Measurements from ENCODE around the gene ZBTB25.

Gene ZBTB25

DNA sequence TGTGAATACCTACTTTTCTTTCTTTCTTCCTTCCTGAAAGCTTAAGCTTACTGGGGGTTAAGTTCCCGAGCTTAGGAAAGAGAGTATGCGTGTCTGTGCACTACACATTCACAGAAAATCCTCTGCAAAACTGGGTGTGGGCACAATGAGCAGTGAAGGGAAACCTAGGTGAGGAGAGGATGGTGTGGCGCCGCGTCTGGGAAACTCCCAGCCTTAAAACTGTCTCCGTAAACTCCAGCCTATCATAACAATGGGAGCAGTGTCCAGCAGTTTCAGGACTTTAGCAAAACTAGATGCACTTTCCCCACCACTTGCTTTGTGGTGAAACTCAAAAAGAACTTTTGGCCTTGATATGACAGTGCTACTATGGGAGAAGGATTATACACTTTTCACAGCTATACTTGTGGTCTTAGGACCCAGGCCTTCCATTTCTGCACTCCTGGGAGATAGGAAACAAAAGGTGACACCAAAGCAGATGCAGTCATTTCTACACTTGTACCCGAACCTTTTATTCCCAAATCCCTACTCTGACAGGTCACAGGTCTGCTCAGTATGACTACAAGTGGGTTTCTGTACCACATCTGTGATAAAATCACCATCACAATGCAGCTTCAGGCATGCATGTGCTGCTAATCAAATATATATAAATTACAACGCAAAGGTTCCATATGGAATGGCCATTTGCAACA lies 27.9 kb downstream of the ZBTB25 start:
- no peaks in the 10 kb centered on the region for H3K27me3 ChIP-seq (ENCODE audit: control insufficient read depth in 1 of 2, insufficient read depth in 2 of 2, low read length in 2 of 2)
- peaks cover 3 to 5% of the 10 kb centered on the region in 2 donors for H3K36me3 ChIP-seq (ENCODE audit: control insufficient read depth in 2 of 2, insufficient read depth in 2 of 2, low read length in 2 of 2)
- H3K9me3 ChIP-seq (ENCODE audit: control insufficient read depth in 2 of 2, low read length in 2 of 2): no peaks in the 10 kb centered on the region
- no peak overlapping the region for H3K27ac ChIP-seq (ENCODE audit: low read length)
- H3K4me3 ChIP-seq (ENCODE audit: low read length in 2 of 2): no peak overlapping the region
- no peaks in the 10 kb centered on the region for H3K4me1 ChIP-seq (ENCODE audit: control insufficient read depth, insufficient read depth, low read length)
- no peak overlapping the region for H3K9ac ChIP-seq (ENCODE audit: low read length in 2 of 2)

DNA sequence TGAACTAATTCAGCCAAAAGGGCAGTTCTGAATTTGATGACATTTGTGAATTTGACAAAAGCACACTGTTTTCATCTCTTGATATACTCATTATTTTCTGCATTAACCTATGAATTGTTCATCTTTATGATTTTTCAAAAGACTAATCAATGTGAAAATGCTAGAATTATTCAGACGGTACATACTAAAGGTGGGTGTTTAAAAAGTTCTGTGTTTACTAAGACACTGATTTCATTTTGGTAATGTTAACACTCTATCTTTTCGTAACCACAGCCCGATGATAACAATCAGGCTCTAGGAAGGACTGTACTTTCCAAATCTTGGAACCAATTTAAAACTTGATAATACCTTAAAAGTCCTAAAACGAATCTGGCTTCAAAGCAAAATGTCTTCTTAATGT lies 28.9 kb downstream of the ZBTB25 start:
- Histone ChIP-seq H3K27ac (ENCODE audit: low read length) (no peak overlapping the region), H3K36me3 (ENCODE audit: control insufficient read depth in 2 of 2, insufficient read depth in 2 of 2, low read length in 2 of 2) (peaks cover 2 to 3% of the 10 kb centered on the region in 2 donors), H3K4me1 (ENCODE audit: control insufficient read depth, insufficient read depth, low read length) (no peaks in the 10 kb centered on the region), H3K4me3 (ENCODE audit: low read length in 2 of 2) (no peak overlapping the region), H3K9me3 (ENCODE audit: control insufficient read depth in 2 of 2, low read length in 2 of 2) (no peaks in the 10 kb centered on the region), H3K9ac (ENCODE audit: low read length in 2 of 2) (no peak overlapping the region), H3K27me3 (ENCODE audit: control insufficient read depth in 1 of 2, insufficient read depth in 2 of 2, low read length in 2 of 2) (no peaks in the 10 kb centered on the region)

DNA sequence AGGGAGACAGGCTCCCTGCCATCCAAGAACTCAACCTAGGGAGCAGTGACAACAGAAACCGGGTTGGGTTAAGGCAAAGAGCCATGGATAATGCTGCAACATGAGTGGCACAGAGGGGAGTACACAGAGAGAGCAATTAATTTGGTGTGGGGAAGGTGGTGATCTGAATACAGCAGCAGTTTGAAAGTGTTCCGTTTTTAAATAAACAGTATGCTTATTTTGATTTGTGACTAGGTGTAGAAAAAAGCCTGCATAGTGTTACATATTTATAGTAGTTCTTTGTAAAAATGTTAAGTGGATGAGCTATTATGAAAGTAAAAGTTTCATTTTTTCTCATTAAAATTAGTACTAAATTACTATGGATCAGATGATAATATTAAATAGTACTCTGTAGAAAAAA lies 29.6 kb downstream of the ZBTB25 start:
- H3K9me3 ChIP-seq (ENCODE audit: control insufficient read depth in 2 of 2, low read length in 2 of 2): no peaks in the 10 kb centered on the region
- no peaks in the 10 kb centered on the region for H3K27me3 ChIP-seq (ENCODE audit: control insufficient read depth in 1 of 2, insufficient read depth in 2 of 2, low read length in 2 of 2)
- H3K36me3 ChIP-seq (ENCODE audit: control insufficient read depth in 2 of 2, insufficient read depth in 2 of 2, low read length in 2 of 2): no peaks in the 10 kb centered on the region
- H3K4me1 ChIP-seq (ENCODE audit: control insufficient read depth, insufficient read depth, low read length): no peaks in the 10 kb centered on the region
- H3K27ac ChIP-seq (ENCODE audit: low read length): no peak overlapping the region
- H3K4me3 ChIP-seq (ENCODE audit: low read length in 2 of 2): no peak overlapping the region
- no peak overlapping the region for H3K9ac ChIP-seq (ENCODE audit: low read length in 2 of 2)

DNA sequence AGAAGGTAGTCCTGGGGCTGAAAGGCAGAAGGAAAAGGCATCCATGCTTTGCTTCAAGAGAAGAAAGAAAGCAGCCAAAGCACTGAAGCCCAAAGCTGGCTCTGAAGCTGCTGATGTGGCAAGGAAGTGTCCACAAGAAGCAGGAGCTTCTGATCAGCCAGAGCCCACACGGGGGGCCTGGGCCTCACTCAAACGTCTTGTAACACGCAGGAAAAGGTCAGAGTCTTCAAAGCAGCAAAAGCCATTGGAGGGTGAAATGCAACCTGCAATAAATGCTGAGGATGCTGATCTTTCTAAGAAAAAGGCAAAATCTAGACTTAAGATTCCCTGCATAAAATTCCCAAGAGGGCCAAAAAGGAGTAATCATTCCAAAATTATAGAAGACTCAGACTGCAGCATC lies 35.2 kb downstream of the ZBTB25 start:
- Histone ChIP-seq H3K4me1 (ENCODE audit: control insufficient read depth, insufficient read depth, low read length) (peaks cover 7% of the 10 kb centered on the region), H3K9me3 (ENCODE audit: control insufficient read depth in 2 of 2, low read length in 2 of 2) (no peaks in the 10 kb centered on the region), H3K9ac (ENCODE audit: low read length in 2 of 2) (no peak overlapping the region), H3K4me3 (ENCODE audit: low read length in 2 of 2) (no peak overlapping the region), H3K27ac (ENCODE audit: low read length) (no peak overlapping the region), H3K27me3 (ENCODE audit: control insufficient read depth in 1 of 2, insufficient read depth in 2 of 2, low read length in 2 of 2) (no peaks in the 10 kb centered on the region), H3K36me3 (ENCODE audit: control insufficient read depth in 2 of 2, insufficient read depth in 2 of 2, low read length in 2 of 2) (no peaks in the 10 kb centered on the region)

DNA sequence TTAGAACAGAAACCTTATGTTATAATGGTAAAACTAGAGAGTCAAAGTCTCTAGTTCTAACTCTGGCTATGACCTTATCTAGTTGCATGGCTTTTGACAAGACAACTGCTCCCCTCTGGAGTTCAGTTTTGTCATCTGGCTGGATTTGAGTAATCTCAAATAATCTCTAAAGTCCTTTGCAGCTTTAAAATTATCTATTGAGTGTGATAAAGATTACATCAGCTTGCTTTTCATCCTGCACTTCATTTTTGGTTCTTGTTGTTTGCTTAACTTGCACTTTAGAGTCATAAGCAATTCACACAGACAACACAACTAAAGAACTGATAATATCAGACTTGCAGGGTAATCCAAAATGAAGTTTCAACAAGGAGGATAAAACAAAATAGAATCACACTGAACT lies 36.1 kb downstream of the ZBTB25 start:
- H3K9me3 ChIP-seq (ENCODE audit: control insufficient read depth in 2 of 2, low read length in 2 of 2): no peaks in the 10 kb centered on the region
- no peak overlapping the region for H3K27ac ChIP-seq (ENCODE audit: low read length)

DNA sequence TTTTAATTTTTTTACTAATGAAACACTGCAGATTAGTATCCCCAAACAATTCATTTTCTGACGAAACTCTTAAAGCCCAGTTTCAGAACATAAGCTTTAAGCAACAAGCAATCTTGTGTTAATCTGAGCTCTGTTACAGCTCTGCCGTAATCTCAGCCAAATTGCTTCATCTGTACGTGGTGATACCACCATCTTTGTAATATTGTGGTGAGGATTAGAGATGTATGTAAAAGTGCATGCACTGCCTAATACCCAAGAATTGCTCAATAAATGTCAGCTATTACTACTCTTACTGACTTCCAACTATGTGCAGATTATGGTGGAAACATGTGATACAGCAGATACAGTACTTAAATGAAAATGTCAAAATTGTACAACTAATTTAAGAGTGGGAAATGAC lies 36.5 kb downstream of the ZBTB25 start:
- H3K9me3 ChIP-seq (ENCODE audit: control insufficient read depth in 2 of 2, low read length in 2 of 2): no peaks in the 10 kb centered on the region
- no peak overlapping the region for H3K4me3 ChIP-seq (ENCODE audit: low read length in 2 of 2)
- H3K4me1 ChIP-seq (ENCODE audit: control insufficient read depth, insufficient read depth, low read length): peaks cover 7% of the 10 kb centered on the region
- no peak overlapping the region for H3K27ac ChIP-seq (ENCODE audit: low read length)
- no peak overlapping the region for H3K9ac ChIP-seq (ENCODE audit: low read length in 2 of 2)
- H3K36me3 ChIP-seq (ENCODE audit: control insufficient read depth in 2 of 2, insufficient read depth in 2 of 2, low read length in 2 of 2): no peaks in the 10 kb centered on the region
- no peaks in the 10 kb centered on the region for H3K27me3 ChIP-seq (ENCODE audit: control insufficient read depth in 1 of 2, insufficient read depth in 2 of 2, low read length in 2 of 2)

More for the DNA sequence above, 36.1 kb downstream of the ZBTB25 start:
- no peaks in the 10 kb centered on the region for H3K27me3 ChIP-seq (ENCODE audit: control insufficient read depth in 1 of 2, insufficient read depth in 2 of 2, low read length in 2 of 2)
- H3K4me3 ChIP-seq (ENCODE audit: low read length in 2 of 2): no peak overlapping the region
- peaks cover 7% of the 10 kb centered on the region for H3K4me1 ChIP-seq (ENCODE audit: control insufficient read depth, insufficient read depth, low read length)
- H3K36me3 ChIP-seq (ENCODE audit: control insufficient read depth in 2 of 2, insufficient read depth in 2 of 2, low read length in 2 of 2): no peaks in the 10 kb centered on the region
- no peak overlapping the region for H3K9ac ChIP-seq (ENCODE audit: low read length in 2 of 2)

DNA sequence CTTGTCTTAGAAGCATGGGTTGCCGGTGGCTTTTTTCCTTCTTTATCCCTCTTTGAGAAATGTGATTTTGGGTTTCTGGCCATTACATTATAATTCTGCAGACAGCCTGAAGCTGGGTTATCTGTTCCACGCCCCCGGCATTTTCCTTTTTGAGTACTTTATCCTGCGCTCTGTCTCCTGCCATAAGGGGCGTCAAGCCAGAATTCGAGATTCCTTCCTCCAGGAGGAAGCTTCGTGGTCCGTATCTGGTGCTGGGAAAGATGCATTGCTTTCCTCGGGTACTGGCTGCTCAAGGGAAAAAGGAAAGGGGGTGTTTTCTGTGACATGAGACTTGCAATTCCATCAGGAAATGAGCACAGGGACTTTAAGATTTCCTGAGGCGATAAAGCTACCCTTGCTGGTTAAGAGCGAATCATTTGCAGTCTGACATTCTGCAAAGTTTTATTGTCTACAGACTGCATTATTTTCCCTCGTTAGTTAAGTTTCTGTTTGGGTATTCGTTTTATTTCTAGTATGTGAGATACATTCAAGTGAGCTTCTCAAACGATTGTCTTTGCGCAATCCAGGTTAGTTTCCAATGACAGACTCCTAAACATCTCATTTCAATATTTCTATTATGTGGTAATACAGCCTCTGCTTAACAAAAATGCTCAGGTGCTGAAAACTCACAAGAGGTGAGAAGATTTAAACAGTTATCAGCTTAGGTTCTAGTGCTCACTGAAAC lies 37.6 kb downstream of the ZBTB25 start:
- H3K27me3 ChIP-seq (ENCODE audit: control insufficient read depth in 1 of 2, insufficient read depth in 2 of 2, low read length in 2 of 2): no peaks in the 10 kb centered on the region
- H3K27ac ChIP-seq (ENCODE audit: low read length): no peak overlapping the region
- H3K4me3 ChIP-seq (ENCODE audit: low read length in 2 of 2): peak overlapping the region; percentile 80
- H3K36me3 ChIP-seq (ENCODE audit: control insufficient read depth in 2 of 2, insufficient read depth in 2 of 2, low read length in 2 of 2): peaks cover 0 to 2% of the 10 kb centered on the region in 2 donors
- peak overlapping the region; percentile 68 for H3K9ac ChIP-seq (ENCODE audit: low read length in 2 of 2)
- H3K4me1 ChIP-seq (ENCODE audit: control insufficient read depth, insufficient read depth, low read length): peaks cover 7% of the 10 kb centered on the region
- no peaks in the 10 kb centered on the region for H3K9me3 ChIP-seq (ENCODE audit: control insufficient read depth in 2 of 2, low read length in 2 of 2)

DNA sequence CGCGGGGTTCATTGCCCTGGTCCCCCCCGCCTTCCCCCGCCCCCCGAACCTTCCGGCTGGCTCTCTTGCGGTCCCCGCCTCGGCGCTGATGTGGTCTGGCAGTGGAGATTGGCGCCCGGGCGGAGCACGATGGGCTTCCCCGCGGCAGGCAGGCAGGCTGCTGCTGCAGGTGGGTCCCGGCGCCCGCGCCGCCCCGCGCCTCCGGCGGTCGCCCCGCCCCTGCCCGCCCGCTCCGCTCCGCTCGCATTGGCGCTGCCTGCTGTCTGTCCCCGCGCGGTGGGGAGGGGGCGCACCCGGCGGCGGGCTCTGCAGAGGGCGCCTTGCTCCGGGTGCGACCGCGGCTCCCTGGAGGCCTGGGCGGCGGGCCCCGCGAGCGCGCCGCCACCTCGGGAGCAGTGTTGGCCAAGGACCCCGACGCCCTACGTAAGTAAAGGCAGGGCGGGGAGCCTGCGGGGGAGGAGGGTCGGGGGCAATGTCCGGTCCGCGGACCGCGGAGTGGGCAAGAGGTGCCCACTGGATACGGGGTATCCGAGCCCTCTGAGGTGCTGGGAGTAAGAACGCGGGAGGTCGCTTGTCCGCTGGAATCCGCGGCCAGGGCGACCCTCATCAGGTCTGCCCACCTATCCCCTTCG lies 38.3 kb downstream of the ZBTB25 start, which contains the start of gene AKAP5:
Gene AKAP5 (plus strand): TSS at position 309 of the 632 bp plus-strand sequence. CDS start 2,896 bp downstream, outside the sequence.
- Histone ChIP-seq H3K9me3 (ENCODE audit: control insufficient read depth in 2 of 2, low read length in 2 of 2) (no peaks in the 10 kb centered on the region), H3K27ac (ENCODE audit: low read length) (no peak within 1 kb of the TSS), H3K4me1 (ENCODE audit: control insufficient read depth, insufficient read depth, low read length) (peaks cover 7% of the 10 kb centered on the region), H3K36me3 (ENCODE audit: control insufficient read depth in 2 of 2, insufficient read depth in 2 of 2, low read length in 2 of 2) (peaks cover 0 to 2% of the 10 kb centered on the region in 2 donors), H3K27me3 (ENCODE audit: control insufficient read depth in 1 of 2, insufficient read depth in 2 of 2, low read length in 2 of 2) (no peaks in the 10 kb centered on the region), H3K4me3 (ENCODE audit: low read length in 2 of 2) (peak within 1 kb of the TSS; percentile 80), H3K9ac (ENCODE audit: low read length in 2 of 2) (peak within 1 kb of the TSS; percentile 68)

DNA sequence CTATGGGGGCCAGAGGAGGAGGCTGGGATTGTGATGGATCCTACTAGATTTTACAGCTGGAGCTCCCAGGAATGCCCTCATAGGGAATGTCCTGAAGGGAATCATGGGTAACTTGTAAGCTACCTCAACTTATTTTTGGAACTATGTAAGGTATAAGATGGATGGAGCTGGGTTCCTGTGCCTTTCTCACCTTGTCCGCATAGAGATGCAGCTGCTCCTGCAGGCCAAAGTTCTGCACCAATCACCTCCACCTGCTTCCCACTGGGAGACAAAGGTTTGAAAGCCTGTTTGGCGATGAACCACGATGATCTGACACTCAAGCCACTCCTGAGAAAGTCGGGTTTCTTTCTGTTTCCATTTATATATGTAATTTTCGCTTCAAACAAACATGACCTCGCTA lies 39.0 kb downstream of the ZBTB25 start:
- Histone ChIP-seq H3K4me1 (ENCODE audit: control insufficient read depth, insufficient read depth, low read length) (peaks cover 7% of the 10 kb centered on the region), H3K36me3 (ENCODE audit: control insufficient read depth in 2 of 2, insufficient read depth in 2 of 2, low read length in 2 of 2) (peaks cover 0 to 4% of the 10 kb centered on the region in 2 donors), H3K9me3 (ENCODE audit: control insufficient read depth in 2 of 2, low read length in 2 of 2) (no peaks in the 10 kb centered on the region), H3K4me3 (ENCODE audit: low read length in 2 of 2) (peak overlapping the region; percentile 80), H3K27ac (ENCODE audit: low read length) (no peak overlapping the region), H3K27me3 (ENCODE audit: control insufficient read depth in 1 of 2, insufficient read depth in 2 of 2, low read length in 2 of 2) (no peaks in the 10 kb centered on the region), H3K9ac (ENCODE audit: low read length in 2 of 2) (peak overlapping the region; percentile 44 to 63)

DNA sequence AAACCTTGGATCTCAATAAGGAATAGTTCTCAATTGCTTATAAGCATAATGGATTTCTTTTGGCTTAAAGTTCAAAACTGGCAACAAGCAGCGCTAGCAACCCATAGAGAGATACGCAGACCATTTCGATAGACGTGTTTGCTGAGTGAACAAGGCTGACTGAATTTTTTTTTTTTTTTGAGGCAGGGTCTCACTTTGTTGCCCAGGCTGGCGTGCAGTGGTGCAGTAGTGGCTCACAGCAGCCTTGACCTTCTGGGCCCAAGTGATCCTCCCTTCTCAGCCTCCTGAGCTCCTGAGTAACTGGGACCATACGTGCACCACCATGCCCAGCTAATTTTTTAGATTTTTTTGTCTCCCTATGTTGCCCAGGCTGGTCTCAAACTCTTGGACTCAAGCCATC lies 39.8 kb downstream of the ZBTB25 start:
- Histone ChIP-seq H3K9ac (ENCODE audit: low read length in 2 of 2) (no peak overlapping the region), H3K4me1 (ENCODE audit: control insufficient read depth, insufficient read depth, low read length) (peaks cover 7% of the 10 kb centered on the region), H3K9me3 (ENCODE audit: control insufficient read depth in 2 of 2, low read length in 2 of 2) (no peaks in the 10 kb centered on the region), H3K36me3 (ENCODE audit: control insufficient read depth in 2 of 2, insufficient read depth in 2 of 2, low read length in 2 of 2) (peaks cover 0 to 4% of the 10 kb centered on the region in 2 donors), H3K4me3 (ENCODE audit: low read length in 2 of 2) (no peak overlapping the region), H3K27ac (ENCODE audit: low read length) (no peak overlapping the region), H3K27me3 (ENCODE audit: control insufficient read depth in 1 of 2, insufficient read depth in 2 of 2, low read length in 2 of 2) (no peaks in the 10 kb centered on the region)
